Putamen (tissue), 1 donor: Measurements from ENCODE around the gene MYCBP2.
"Not testable (repeated sequence)": the region's sequence is repeated elsewhere in the genome, so short reads cannot be mapped to it uniquely, and the experiment has no call there.

Source experiments
- DNase-seq: peaks from one replicate; pipeline ENCODE4 v3.0.0-alpha.2; 2016; ENCODE audit warnings: low spot score

Gene MYCBP2

GRCh38 chr13:77028202-77028601 lies 298.7 kb downstream of the MYCBP2 start:
- no peak for DNase-seq

GRCh38 chr13:77026861-77027621 lies 299.9 kb downstream of the MYCBP2 start, which contains the start of gene FBXL3:
Gene FBXL3 (minus strand): TSS chr13:77027159. CDS start chr13:77021860, 5,299 bp downstream.
- peak; percentile 87 for DNase-seq

- DNase-seq: peak; percentile 61
Observed at GRCh38 chr13:77026255-77026860, 300.5 kb downstream of the MYCBP2 start.

- no peak for DNase-seq
Observed at GRCh38 chr13:77022341-77022740, 304.6 kb downstream of the MYCBP2 start.

GRCh38 chr13:77019756-77020155 lies 307.1 kb downstream of the MYCBP2 start:
- DNase-seq: no peak

GRCh38 chr13:77016888-77017623 lies 309.8 kb downstream of the MYCBP2 start:
- no peak for DNase-seq

GRCh38 chr13:77016251-77016812 lies 310.6 kb downstream of the MYCBP2 start:
- no peak for DNase-seq

GRCh38 chr13:77014906-77015685 lies 311.8 kb downstream of the MYCBP2 start:
- no peak for DNase-seq

- DNase-seq: no peak
Observed at GRCh38 chr13:77013853-77014542, 312.9 kb downstream of the MYCBP2 start.

- DNase-seq: not testable (repeated sequence)
Observed at GRCh38 chr13:77009719-77010118, 317.2 kb downstream of the MYCBP2 start.

- no peak for DNase-seq
Observed at GRCh38 chr13:77009011-77009410, 317.9 kb downstream of the MYCBP2 start.

- DNase-seq: not testable (repeated sequence)
Observed at GRCh38 chr13:77008337-77008736, 318.6 kb downstream of the MYCBP2 start.

GRCh38 chr13:77002590-77003190 lies 324.2 kb downstream of the MYCBP2 start:
- no peak for DNase-seq

GRCh38 chr13:77001963-77002587 lies 324.8 kb downstream of the MYCBP2 start:
- no peak for DNase-seq

GRCh38 chr13:77001540-77001939 lies 325.4 kb downstream of the MYCBP2 start:
- DNase-seq: no peak

GRCh38 chr13:77000475-77000874 lies 326.4 kb downstream of the MYCBP2 start:
- DNase-seq: no peak
